Activated CD4-positive, alpha-beta memory T cell treated with anti-CD3 and anti-CD28 coated beads, Interleukin-2, amount 10 ng/mL, durations not matched to agents 7 days and 5 days (primary cell): Measurements from ENCODE around the gene PCDHGB4. TPM values are rescaled to one million over a fixed set of nuclear protein-coding genes. Genes with fewer than 3 reads are reported as not detected.
"Not testable (repeated sequence)": the region's sequence is repeated elsewhere in the genome, so short reads cannot be mapped to it uniquely, and the experiment has no call there.

Source experiments
- CTCF ChIA-PET: fragments of 350-600 bp; sonication (Branson Sonifier 250); formaldehyde crosslinking; loops from one replicate; lab custom pipeline; 2021; ENCODE audit warnings: antibody characterized with exemption, inconsistent platforms; lab: Charles Lee
- POLR2A ChIA-PET: fragments of 350-600 bp; sonication (Branson Sonifier 250); formaldehyde crosslinking; loops from one replicate; lab custom pipeline; 2021; ENCODE audit warnings: antibody characterized with exemption; lab: Charles Lee
- DNase-seq: peaks from one replicate; pipeline ENCODE4 v3.0.0-alpha.2; 2020
- H3K27ac Mint-ChIP-seq: one replicate; pipeline ENCODE4 v1.8.0; 2021; ENCODE audit warnings: mild to moderate bottlenecking, mixed read lengths
- H3K27me3 Mint-ChIP-seq: one replicate; pipeline ENCODE4 v1.8.0; 2021; ENCODE audit warnings: mixed read lengths
- H3K36me3 Mint-ChIP-seq: one replicate; pipeline ENCODE4 v1.8.0; 2021; ENCODE audit warnings: low read depth, mixed read lengths
- H3K4me1 Mint-ChIP-seq: one replicate; pipeline ENCODE4 v1.8.0; 2021; ENCODE audit warnings: mixed read lengths
- H3K4me3 Mint-ChIP-seq: one replicate; pipeline ENCODE4 v1.8.0; 2021; ENCODE audit warnings: mild to moderate bottlenecking, mixed read lengths
- H3K9me3 Mint-ChIP-seq: one replicate; pipeline ENCODE4 v1.8.0; 2021; ENCODE audit warnings: mixed read lengths
- total RNA-seq, 2 experiments: library from RNA; stranded (reverse); gene quantifications; one replicate each; pipeline ENCODE4 v1.2.3, GENCODE V29; 2021

The PCDHGB4 gene
- total RNA-seq, 2 experiments from 2014 or later: not detected

GRCh38 chr5:141371572-141372475 lies 15.7 kb upstream of the PCDHGB4 start:
- Mint-ChIP-seq H3K36me3 (peaks cover 11% of the 10 kb centered on the region), H3K4me1 (no peaks in the 10 kb centered on the region), H3K27ac (no peak overlapping the region), H3K9me3 (peaks cover 19% of the 10 kb centered on the region), H3K4me3 (no peak overlapping the region), H3K27me3 (peaks cover 30% of the 10 kb centered on the region)
- ChIA-PET POLR2A (no interaction called here), CTCF (interaction anchor here (1.4 to 2.5 kb wide), 3 partner anchors 25 to 141 kb away, joined by 3 to 13 read pairs (median 11); partner anchors contain the start of gene PCDHGA10)
- no peak for DNase-seq

GRCh38 chr5:141373673-141374317 lies 13.7 kb upstream of the PCDHGB4 start, which contains the start of gene PCDHGA6:
PCDHGA6 (plus strand) TSS chr5:141373891; CDS start chr5:141374084, 193 bp downstream.
- ChIA-PET CTCF (interaction anchor here (1.2 kb wide), 1 partner anchor 54 kb away, joined by 3 read pairs; no protein-coding TSS in a partner anchor), POLR2A (no interaction called here)
- Mint-ChIP-seq H3K9me3 (peaks cover 19% of the 10 kb centered on the region), H3K27ac (no peak within 1 kb of the TSS), H3K4me3 (peak within 1 kb of the TSS; percentile 16), H3K27me3 (peaks cover 29% of the 10 kb centered on the region), H3K4me1 (no peaks in the 10 kb centered on the region), H3K36me3 (peaks cover 11% of the 10 kb centered on the region)
- no peak for DNase-seq

GRCh38 chr5:141374627-141375026 lies 12.9 kb upstream of the PCDHGB4 start:
- DNase-seq: no peak
- Mint-ChIP-seq H3K36me3 (peaks cover 11% of the 10 kb centered on the region), H3K27ac (no peak overlapping the region), H3K27me3 (peaks cover 25% of the 10 kb centered on the region), H3K4me3 (no peak overlapping the region), H3K4me1 (no peaks in the 10 kb centered on the region), H3K9me3 (peaks cover 19% of the 10 kb centered on the region)
- POLR2A ChIA-PET: no interaction called here
- CTCF ChIA-PET: no interaction called here

GRCh38 chr5:141375444-141376155 lies 11.9 kb upstream of the PCDHGB4 start:
- Mint-ChIP-seq H3K9me3 (peaks cover 19% of the 10 kb centered on the region), H3K36me3 (peaks cover 11% of the 10 kb centered on the region), H3K27me3 (peaks cover 17% of the 10 kb centered on the region)
- DNase-seq, POLR2A ChIA-PET, H3K4me1 Mint-ChIP-seq, H3K4me3 Mint-ChIP-seq, H3K27ac Mint-ChIP-seq: not testable (repeated sequence)
- CTCF ChIA-PET: interaction anchor here (0.7 kb wide), 1 partner anchor 100 kb away, joined by 4 read pairs; no protein-coding TSS in a partner anchor

GRCh38 chr5:141382469-141383294 lies 4.8 kb upstream of the PCDHGB4 start, which contains the start of gene PCDHGA7:
PCDHGA7 (plus strand) TSS chr5:141382742; CDS start chr5:141382900, 158 bp downstream.
- CTCF ChIA-PET: interaction anchor here (1.1 kb wide), 1 partner anchor 16 kb away, joined by 4 read pairs; no protein-coding TSS in a partner anchor
- no peaks in the 10 kb centered on the region for H3K36me3 Mint-ChIP-seq
- H3K9me3 Mint-ChIP-seq: peaks cover 8% of the 10 kb centered on the region
- H3K4me1 Mint-ChIP-seq: no peaks in the 10 kb centered on the region
- H3K27ac Mint-ChIP-seq: no peak within 1 kb of the TSS
- H3K27me3 Mint-ChIP-seq: peaks cover 31% of the 10 kb centered on the region
- DNase-seq: no peak
- POLR2A ChIA-PET: no interaction called here
- peak within 1 kb of the TSS; percentile 46 for H3K4me3 Mint-ChIP-seq

- Mint-ChIP-seq H3K4me3 (no peak overlapping the region), H3K4me1 (no peaks in the 10 kb centered on the region), H3K27ac (no peak overlapping the region), H3K27me3 (peaks cover 31% of the 10 kb centered on the region), H3K36me3 (peaks cover under 1% of the 10 kb centered on the region), H3K9me3 (peaks cover 9% of the 10 kb centered on the region)
- no peak for DNase-seq
- CTCF ChIA-PET: interaction anchor here (1.1 kb wide), 1 partner anchor 16 kb away, joined by 4 read pairs; no protein-coding TSS in a partner anchor
- POLR2A ChIA-PET: no interaction called here
Measured at GRCh38 chr5:141383345-141383744, 4.2 kb upstream of the PCDHGB4 start.

DNA sequence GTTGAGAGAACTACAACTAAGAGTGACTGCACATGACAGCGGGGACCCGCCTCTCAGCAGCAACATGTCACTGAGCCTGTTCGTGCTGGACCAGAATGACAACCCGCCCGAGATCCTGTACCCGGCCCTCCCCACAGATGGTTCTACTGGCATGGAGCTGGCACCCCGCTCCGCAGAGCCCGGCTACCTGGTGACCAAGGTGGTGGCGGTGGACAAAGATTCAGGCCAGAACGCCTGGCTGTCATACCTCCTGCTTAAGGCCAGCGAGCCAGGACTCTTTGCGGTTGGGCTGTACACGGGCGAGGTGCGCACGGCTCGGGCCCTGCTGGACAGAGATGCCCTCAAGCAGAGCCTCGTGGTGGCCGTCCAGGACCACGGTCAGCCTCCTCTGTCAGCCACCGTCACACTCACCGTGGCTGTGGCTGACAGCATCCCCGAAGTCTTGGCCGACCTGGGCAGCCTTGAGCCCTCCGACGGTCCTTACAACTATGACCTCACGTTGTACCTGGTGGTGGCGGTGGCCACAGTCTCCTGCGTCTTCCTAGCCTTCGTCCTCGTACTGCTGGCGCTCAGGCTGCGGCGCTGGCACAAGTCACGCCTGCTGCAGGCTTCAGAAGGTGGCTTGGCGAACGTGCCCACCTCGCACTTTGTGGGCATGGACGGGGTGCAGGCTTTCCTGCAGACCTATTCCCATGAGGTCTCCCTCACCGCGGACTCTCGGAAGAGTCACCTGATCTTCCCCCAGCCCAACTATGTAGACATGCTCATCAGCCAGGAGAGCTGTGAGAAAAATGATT lies 2.8 kb upstream of the PCDHGB4 start:
- DNase-seq: no peak
- peaks cover 16% of the 10 kb centered on the region for H3K9me3 Mint-ChIP-seq
- H3K4me1 Mint-ChIP-seq: no peaks in the 10 kb centered on the region
- H3K27me3 Mint-ChIP-seq: peaks cover 32% of the 10 kb centered on the region
- H3K27ac Mint-ChIP-seq: no peak overlapping the region
- no peak overlapping the region for H3K4me3 Mint-ChIP-seq
- peaks cover 3% of the 10 kb centered on the region for H3K36me3 Mint-ChIP-seq
- ChIA-PET CTCF (no interaction called here), POLR2A (no interaction called here)

DNA sequence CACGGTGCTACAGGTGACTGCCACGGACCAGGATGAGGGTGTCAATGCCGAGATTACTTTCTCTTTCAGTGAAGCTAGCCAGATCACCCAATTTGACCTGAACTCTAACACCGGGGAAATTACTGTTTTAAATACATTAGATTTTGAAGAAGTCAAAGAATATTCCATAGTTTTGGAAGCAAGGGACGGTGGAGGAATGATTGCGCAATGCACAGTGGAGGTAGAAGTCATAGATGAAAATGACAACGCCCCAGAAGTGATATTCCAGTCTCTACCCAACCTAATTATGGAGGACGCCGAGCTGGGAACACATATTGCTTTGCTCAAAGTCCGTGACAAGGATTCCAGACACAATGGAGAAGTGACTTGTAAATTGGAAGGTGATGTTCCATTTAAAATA lies 1.2 kb downstream of the PCDHGB4 start:
- Mint-ChIP-seq H3K4me3 (no peak overlapping the region), H3K4me1 (no peaks in the 10 kb centered on the region), H3K9me3 (peaks cover 17% of the 10 kb centered on the region), H3K27ac (no peak overlapping the region), H3K27me3 (peaks cover 27% of the 10 kb centered on the region), H3K36me3 (peaks cover 6% of the 10 kb centered on the region)
- ChIA-PET POLR2A (no interaction called here), CTCF (no interaction called here)
- DNase-seq: no peak

DNA sequence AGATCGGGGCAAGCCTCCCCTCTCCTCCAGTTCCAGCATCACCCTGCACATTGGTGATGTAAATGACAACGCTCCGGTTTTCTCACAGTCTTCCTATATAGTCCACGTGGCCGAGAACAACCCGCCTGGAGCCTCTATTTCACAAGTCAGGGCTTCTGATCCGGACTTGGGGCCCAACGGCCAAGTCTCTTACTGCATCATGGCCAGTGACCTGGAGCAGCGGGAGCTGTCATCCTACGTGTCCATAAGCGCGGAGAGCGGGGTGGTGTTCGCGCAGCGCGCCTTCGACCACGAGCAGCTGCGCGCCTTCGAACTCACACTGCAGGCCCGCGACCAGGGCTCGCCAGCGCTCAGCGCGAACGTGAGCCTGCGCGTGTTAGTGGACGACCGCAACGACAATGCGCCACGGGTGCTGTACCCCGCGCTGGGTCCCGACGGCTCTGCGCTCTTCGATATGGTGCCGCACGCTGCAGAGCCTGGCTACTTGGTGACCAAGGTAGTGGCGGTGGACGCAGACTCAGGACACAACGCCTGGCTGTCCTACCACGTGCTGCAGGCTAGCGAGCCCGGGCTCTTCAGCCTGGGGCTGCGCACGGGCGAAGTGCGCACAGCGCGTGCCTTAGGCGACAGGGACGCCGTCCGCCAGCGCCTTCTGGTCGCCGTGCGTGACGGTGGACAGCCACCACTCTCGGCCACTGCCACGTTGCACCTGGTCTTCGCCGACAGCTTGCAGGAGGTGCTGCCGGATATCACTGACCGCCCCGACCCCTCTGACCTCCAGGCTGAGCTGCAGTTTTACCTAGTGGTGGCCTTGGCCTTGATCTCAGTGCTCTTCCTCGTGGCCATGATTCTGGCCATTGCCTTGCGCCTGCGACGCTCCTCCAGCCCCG lies 1.9 kb downstream of the PCDHGB4 start:
- no peak overlapping the region for H3K27ac Mint-ChIP-seq
- H3K4me3 Mint-ChIP-seq: no peak overlapping the region
- H3K9me3 Mint-ChIP-seq: peaks cover 21% of the 10 kb centered on the region
- peaks cover 6% of the 10 kb centered on the region for H3K36me3 Mint-ChIP-seq
- H3K4me1 Mint-ChIP-seq: no peaks in the 10 kb centered on the region
- DNase-seq: no peak
- ChIA-PET POLR2A (no interaction called here), CTCF (interaction anchor here (1.6 to 1.7 kb wide), 2 partner anchors 16 to 135 kb away, joined by 4 to 5 read pairs; no protein-coding TSS in a partner anchor)
- peaks cover 29% of the 10 kb centered on the region for H3K27me3 Mint-ChIP-seq

GRCh38 chr5:141392429-141393198 lies 5.1 kb downstream of the PCDHGB4 start, which contains the start of gene PCDHGA8:
PCDHGA8 (plus strand) TSS chr5:141392633; CDS start chr5:141392814, 181 bp downstream.
- H3K9me3 Mint-ChIP-seq: peaks cover 18% of the 10 kb centered on the region
- CTCF ChIA-PET: interaction anchor here (1.4 kb wide), 1 partner anchor 20 kb away, joined by 5 read pairs; the partner anchor contains the start of gene PCDHGA10
- H3K36me3 Mint-ChIP-seq: peaks cover 6% of the 10 kb centered on the region
- H3K4me1 Mint-ChIP-seq: no peaks in the 10 kb centered on the region
- POLR2A ChIA-PET: no interaction called here
- no peak within 1 kb of the TSS for H3K27ac Mint-ChIP-seq
- peaks cover 36% of the 10 kb centered on the region for H3K27me3 Mint-ChIP-seq
- no peak within 1 kb of the TSS for H3K4me3 Mint-ChIP-seq
- no peak for DNase-seq
